22Rv1 (cell line): Measurements from ENCODE around the gene VSIG2.

ENCODE experiments used
- ZFX ChIP-seq: fragments of 450-650 bp; IDR thresholded peaks from 2 replicates; pipeline ENCODE4 v1.6.1; 2017; ENCODE audit warnings: antibody characterized with exemption, borderline replicate concordance
- TF ChIP-seq, protein P1 (sequence below): fragments of 450-650 bp; IDR thresholded peaks from 2 replicates; pipeline ENCODE4 v1.5.1; 2017; ENCODE audit warnings: mild to moderate bottlenecking

DNA sequence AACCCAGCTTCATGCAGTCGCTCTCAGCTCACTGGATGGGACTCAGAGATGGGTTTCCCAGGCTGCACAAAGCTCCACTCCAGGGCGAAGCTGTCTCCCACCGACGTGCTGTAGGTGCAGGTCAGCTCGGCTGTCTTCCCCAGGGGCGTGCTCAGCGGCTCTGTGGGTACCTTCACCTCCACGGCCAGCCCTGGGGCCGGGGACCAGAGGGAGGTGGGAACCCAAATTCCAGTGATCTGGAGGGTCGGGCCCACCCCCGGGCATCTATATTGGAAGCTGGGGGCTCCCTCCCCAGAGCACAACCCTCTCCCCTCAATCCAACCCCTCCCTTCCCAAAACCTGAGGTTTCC lies 689 bp downstream of the VSIG2 start:
- TF ChIP-seq, protein P1, sequence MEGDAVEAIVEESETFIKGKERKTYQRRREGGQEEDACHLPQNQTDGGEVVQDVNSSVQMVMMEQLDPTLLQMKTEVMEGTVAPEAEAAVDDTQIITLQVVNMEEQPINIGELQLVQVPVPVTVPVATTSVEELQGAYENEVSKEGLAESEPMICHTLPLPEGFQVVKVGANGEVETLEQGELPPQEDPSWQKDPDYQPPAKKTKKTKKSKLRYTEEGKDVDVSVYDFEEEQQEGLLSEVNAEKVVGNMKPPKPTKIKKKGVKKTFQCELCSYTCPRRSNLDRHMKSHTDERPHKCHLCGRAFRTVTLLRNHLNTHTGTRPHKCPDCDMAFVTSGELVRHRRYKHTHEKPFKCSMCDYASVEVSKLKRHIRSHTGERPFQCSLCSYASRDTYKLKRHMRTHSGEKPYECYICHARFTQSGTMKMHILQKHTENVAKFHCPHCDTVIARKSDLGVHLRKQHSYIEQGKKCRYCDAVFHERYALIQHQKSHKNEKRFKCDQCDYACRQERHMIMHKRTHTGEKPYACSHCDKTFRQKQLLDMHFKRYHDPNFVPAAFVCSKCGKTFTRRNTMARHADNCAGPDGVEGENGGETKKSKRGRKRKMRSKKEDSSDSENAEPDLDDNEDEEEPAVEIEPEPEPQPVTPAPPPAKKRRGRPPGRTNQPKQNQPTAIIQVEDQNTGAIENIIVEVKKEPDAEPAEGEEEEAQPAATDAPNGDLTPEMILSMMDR, result no peak
- no peak for TF ChIP-seq ZFX
